Activated CD4-positive, alpha-beta T cell treated with anti-CD3 and anti-CD28 coated beads, Interleukin-2, Interleukin-4, amounts not matched to agents 100 ng/mL and 50 ng/mL, durations not matched to agents 16 hours and 8 hours (primary cell): ENCODE results near the gene MPG.

ENCODE experiments used
- DNase-seq: peaks from one replicate; pipeline ENCODE4 v3.0.0-alpha.2; 2020; ENCODE audit warnings: low spot score

MPG gene

GRCh38 chr16:66309-67182 lies 11.5 kb upstream of the MPG start:
- DNase-seq = no peak

GRCh38 chr16:67183-67791 lies 10.7 kb upstream of the MPG start:
- no peak for DNase-seq

- no peak for DNase-seq
These were observed 9.9 kb upstream of the MPG start for GRCh38 chr16:67884-68789.

GRCh38 chr16:69181-69580 lies 8.8 kb upstream of the MPG start:
- DNase-seq = no peak

- no peak for DNase-seq
These were observed 6.8 kb upstream of the MPG start for GRCh38 chr16:71210-71539.

- DNase-seq = no peak
These were observed 6.3 kb upstream of the MPG start for GRCh38 chr16:71540-72401.

GRCh38 chr16:72561-73548 lies 5.2 kb upstream of the MPG start, which contains the start of gene RHBDF1:
Gene RHBDF1, minus strand, starts transcription at chr16:72631. Its CDS starts 7,616 bp downstream, at chr16:65015.
- DNase-seq = no peak

GRCh38 chr16:74051-74746 lies 3.8 kb upstream of the MPG start:
- no peak for DNase-seq

- no peak for DNase-seq
These were observed 3.2 kb upstream of the MPG start for GRCh38 chr16:74747-75334.

GRCh38 chr16:75580-76501 lies 2.2 kb upstream of the MPG start:
- no peak for DNase-seq

GRCh38 chr16:76535-77272 lies 1.3 kb upstream of the MPG start:
- DNase-seq = no peak

- no peak for DNase-seq
These were observed 685 bp upstream of the MPG start for GRCh38 chr16:77273-77806.

GRCh38 chr16:78444-79150 lies 572 bp downstream of the MPG start:
- no peak for DNase-seq

GRCh38 chr16:79151-80054 lies 1.4 kb downstream of the MPG start:
- DNase-seq = no peak

GRCh38 chr16:83060-83603 lies 5.1 kb downstream of the MPG start:
- no peak for DNase-seq
